Measurements from ENCODE around the gene MRTFB.

DNA sequence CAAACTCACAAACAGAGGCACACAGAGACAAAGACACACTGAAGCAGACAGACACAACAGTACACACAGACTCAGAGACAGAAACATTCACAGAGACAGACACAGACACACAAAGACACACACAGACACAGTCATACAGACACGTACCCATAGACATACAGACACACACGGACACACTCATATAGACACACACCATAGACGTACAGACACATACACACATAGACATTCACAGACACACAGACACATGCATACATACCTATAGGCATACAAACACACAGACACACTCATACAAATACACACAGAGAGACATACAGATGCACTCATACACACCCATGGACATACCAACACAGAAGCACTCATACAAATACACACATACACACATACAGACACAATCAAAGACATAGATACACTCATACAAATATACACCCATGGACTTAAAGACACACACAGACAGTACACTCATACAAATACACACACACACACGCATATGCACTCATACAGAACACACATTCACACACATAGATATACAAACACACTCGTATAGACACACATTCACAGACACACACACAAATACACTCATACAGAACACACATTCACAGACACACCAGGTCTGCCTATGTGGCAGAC lies 19.9 kb upstream of the MRTFB start:
- TF ChIP-seq POLR2A (IDR thresholded peaks at IDR 0.05), result no peak
- no peak for TF ChIP-seq POLR2AphosphoS5 (IDR thresholded peaks at IDR 0.05)
- no peak for TF ChIP-seq EP300 (IDR thresholded peaks at IDR 0.05; ENCODE audit: low read depth)
- TF ChIP-seq, protein P1, sequence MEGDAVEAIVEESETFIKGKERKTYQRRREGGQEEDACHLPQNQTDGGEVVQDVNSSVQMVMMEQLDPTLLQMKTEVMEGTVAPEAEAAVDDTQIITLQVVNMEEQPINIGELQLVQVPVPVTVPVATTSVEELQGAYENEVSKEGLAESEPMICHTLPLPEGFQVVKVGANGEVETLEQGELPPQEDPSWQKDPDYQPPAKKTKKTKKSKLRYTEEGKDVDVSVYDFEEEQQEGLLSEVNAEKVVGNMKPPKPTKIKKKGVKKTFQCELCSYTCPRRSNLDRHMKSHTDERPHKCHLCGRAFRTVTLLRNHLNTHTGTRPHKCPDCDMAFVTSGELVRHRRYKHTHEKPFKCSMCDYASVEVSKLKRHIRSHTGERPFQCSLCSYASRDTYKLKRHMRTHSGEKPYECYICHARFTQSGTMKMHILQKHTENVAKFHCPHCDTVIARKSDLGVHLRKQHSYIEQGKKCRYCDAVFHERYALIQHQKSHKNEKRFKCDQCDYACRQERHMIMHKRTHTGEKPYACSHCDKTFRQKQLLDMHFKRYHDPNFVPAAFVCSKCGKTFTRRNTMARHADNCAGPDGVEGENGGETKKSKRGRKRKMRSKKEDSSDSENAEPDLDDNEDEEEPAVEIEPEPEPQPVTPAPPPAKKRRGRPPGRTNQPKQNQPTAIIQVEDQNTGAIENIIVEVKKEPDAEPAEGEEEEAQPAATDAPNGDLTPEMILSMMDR (IDR thresholded peaks at IDR 0.05), result no peak
